AG09319 (cell line): ENCODE data around the gene SMIM27.

Experiments
- DNase-seq: peaks from one replicate; pipeline ENCODE4 v3.0.0-alpha.2; 2010; ENCODE audit warnings: low read depth; ENCODE audit errors: extremely low read depth
- CTCF ChIP-seq: IDR thresholded peaks from 2 replicates; pipeline ENCODE4 v1.5.1; 2011; ENCODE audit warnings: low read depth, mild to moderate bottlenecking, inconsistent platforms, low read length, moderate library complexity

The SMIM27 gene

GRCh38 chr9:32574858-32575257 lies 22.7 kb downstream of the SMIM27 start:
- no peak for TF ChIP-seq CTCF
- DNase-seq: no peak

DNA sequence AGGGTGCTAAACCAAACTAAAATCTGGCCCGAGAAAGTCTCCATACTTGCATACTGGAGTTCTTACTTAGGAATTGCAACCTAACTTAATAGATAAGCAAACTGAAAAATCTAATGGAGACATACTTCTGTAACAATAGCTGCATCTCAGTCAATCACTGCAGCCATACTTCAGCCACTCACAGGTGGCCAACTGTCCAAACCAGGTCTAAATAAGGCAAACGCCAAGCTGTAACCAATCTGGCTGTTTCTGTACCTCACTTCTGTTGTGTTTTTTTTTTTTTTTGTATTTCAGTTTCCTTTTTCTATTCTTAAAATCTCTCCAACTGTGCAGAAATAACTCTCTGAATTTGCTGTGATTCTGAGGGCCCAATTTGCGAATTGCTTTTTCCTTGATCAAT lies 25.2 kb downstream of the SMIM27 start:
- TF ChIP-seq CTCF: no peak
- DNase-seq: no peak

GRCh38 chr9:32578976-32579375 lies 26.8 kb downstream of the SMIM27 start:
- no peak for DNase-seq

GRCh38 chr9:32579706-32580331 lies 27.7 kb downstream of the SMIM27 start:
- peak; percentile 99 for TF ChIP-seq CTCF
- DNase-seq: peak; percentile 14

More at GRCh38 chr9:32578976-32579375, 26.8 kb downstream of the SMIM27 start:
- no peak for TF ChIP-seq CTCF

DNA sequence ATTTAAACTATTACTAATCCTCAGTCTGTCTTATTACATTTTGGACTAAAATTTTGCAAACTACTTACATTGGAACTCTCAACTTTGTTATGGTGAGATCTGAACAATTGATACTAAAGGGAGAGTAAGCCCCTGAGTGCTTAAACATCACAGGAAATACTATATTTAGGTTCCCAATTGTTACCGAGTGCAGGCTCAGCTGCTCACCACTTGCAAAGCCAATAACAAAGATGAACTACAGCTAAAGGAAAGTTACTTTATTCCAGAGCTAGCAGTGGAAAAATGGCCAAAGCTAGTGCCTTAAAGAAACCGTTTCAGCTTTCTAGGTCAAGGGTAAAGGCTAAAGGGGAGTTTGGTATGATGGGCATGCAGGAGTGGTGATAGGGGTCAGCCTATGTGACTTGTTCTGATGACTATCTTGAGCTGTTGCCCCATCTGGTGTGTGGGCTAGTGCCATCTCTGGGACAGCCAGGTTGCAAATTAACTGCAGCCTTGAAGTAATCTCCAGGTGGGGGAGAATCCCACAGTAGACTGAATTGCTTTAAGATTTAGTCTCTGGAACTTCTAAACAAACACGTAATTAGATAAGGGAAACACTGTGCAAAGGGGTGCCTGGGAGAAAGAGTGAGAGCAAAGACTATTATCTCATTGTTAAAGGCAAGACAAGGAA lies 28.6 kb downstream of the SMIM27 start:
- DNase-seq: no peak
- no peak for TF ChIP-seq CTCF

GRCh38 chr9:32581512-32582143 lies 29.5 kb downstream of the SMIM27 start:
- DNase-seq: peak; percentile 28
- peak; percentile 62 for TF ChIP-seq CTCF

DNA sequence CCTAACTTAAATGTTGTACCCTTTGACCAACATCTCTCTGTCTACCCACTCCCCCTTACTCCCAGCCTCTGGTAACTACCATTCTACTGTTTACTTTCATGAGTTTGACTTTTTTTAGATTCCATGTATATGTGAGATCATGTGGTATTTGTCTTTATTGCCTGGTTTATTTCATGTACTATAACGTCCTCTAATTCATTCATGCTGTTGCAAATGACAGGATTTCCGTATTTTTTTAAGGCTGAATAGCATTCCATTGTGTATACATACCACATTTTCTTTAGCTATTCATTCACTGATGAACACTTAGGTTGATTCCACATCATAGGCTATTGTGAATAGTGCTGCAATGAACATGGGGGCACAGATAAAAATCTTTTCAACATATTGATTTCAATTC lies 32.7 kb downstream of the SMIM27 start:
- no peak for DNase-seq
- TF ChIP-seq CTCF: no peak
